ENCODE data around the gene SORBS1.

Gene SORBS1

GRCh38 chr10:95306851-95307250 is 254.3 kb downstream of the SORBS1 start:
- no peak for DNase-seq

GRCh38 chr10:95306318-95306650 is 254.9 kb downstream of the SORBS1 start:
- DNase-seq, result peak; percentile 31 to 63

- DNase-seq, result no peak
Measured at GRCh38 chr10:95305606-95306317, 255.4 kb downstream of the SORBS1 start.

DNA sequence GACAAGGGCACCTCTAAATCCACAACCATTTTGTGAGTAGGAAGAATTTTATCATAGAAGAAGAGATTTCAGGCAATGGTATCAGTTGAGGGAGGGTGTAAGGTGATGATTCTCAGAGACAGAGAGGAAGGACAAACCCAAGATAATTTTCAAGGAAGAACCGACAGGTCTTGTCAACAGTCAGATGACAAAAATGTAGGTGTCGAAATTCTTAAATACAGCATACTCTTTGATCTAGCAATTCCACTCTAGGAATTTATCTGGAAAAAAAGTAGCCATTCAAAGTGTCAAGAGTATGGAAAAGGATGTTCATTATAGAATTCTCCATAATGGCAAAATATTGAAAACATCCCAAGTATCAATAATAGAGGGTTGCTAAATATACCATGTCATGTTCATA is 256.2 kb downstream of the SORBS1 start:
- no peak for DNase-seq

DNA sequence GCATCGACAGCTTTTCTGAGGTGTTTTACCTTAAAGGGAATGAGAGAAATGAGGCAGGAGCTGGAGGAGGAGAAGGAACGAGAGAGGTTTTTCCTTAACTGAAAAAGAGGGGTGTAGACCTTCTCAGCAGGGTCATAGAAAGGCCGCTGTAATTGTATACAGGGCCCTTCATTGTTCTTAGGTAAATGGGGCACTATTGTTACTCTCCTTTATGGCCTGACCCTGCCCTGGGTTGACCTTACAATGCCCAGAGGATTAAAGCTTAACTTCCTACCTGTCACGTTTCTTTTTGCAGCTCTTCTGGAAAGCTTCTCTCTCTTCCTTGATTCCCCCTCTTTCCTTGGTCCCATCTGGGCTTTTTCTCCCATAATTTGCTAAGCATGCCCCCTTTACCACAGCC is 256.7 kb downstream of the SORBS1 start:
- DNase-seq, result no peak

GRCh38 chr10:95303950-95304349 is 257.2 kb downstream of the SORBS1 start:
- no peak for DNase-seq

GRCh38 chr10:95303535-95303934 is 257.6 kb downstream of the SORBS1 start:
- DNase-seq, result no peak

GRCh38 chr10:95300022-95300539 is 261.1 kb downstream of the SORBS1 start:
- no peak for DNase-seq

DNA sequence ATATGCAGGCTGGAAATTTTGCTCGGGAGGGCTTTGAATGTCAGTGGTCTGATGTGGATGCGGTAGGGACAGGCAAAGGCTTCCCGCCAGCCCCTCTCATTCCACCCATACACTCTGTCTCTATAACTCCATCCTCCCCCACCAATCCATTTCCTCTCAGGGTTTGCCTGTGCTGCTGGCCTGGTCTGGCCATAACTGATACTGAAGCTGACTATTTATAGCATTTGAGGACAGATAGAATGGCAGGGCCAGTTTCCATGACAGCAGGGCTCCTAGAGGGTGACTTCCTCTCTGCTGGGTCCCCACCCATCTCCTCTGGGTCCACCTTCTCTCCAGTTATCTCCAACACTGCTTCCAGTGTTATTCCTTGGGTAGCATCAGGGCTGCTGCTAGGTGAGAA is 263.8 kb downstream of the SORBS1 start:
- DNase-seq, result no peak

GRCh38 chr10:95296764-95297163 is 264.4 kb downstream of the SORBS1 start:
- no peak for DNase-seq

GRCh38 chr10:95295031-95295755 is 266.0 kb downstream of the SORBS1 start:
- DNase-seq, result peak in 1 of 2 experiments; percentile 41

- no peak for DNase-seq
Measured at GRCh38 chr10:95293631-95294030, 267.5 kb downstream of the SORBS1 start.

DNA sequence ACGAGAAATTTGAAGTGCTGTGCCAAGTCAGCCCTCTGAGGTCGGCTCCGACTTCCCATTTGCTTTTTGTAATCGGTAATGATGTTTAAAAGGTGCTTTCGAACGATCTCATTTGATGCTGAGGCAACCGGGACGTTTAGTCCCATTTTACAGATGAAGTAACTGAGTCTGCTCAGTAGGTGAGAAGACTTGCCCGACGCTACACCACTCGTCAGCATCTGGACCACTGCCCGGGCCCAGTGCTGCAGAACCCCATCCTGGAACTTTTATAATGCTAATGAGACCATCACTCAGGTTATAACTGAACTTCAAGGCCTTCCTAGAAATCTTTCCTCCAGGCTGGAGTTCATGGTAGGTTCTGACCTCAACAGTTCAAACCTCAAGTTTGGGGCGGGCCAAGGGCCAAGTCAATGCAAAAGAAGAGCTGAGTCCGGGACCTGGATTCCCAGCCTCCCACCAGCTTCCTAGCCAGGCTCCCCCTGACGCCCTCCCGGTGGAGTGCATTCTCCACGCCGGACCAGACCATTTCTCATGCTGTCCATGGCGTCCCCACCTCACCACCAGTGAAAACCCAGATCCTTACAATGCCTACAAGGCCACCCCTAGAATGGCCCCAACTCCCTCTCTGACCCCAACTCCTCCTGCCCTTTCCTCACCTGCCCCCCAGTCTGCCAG is 269.7 kb downstream of the SORBS1 start:
- no peak for DNase-seq

DNA sequence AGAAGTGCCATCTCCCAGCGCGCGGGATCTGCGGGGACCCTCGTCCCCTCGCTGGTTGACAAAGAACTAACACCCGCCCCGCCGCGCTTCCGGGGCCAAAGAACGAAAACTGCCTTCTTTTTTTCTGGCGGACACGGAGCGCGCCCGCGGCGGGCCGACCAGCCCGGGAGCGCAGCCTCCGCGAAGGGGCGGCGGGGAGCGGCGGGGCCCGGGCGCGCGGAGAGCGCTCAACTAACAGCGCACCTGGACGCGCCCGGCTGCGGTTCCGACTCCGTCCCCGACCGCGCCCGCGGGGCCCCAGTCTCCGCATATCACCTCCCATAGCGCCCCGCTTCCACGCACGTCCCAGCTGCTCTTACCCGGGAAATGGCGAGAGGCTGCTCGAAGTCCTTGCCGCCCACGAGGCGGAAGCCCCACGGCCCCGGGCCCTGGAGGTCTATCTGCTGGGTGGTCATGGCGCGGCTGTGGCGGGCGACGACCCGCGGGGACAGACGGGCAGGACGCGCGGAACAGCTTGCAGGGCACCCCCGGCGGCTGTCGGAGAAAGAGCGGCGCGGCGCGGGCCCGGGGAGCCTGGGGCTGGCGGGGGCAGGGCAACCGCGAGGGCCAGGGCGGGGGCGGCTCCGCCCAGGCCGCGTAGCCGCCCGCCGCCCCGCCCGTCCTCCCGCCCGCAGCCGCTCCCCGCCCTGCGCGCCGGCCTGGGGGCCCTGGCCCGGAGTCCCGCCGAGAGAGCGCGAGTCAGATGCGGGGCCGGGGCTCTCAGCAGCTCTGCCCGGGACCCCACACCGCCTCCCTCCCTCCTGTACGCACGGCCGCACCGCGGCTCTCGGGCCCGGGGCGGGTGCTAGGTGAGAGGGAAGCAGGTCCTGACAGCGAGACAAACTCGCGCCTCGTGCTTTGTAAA is 270.5 kb downstream of the SORBS1 start, which contains the start of gene PDLIM1:
PDLIM1 (minus strand) TSS at position 543 of the 904 bp plus-strand sequence; CDS start at position 455, 88 bp downstream.
- DNase-seq, result peak in 1 of 2 experiments; percentile 2

GRCh38 chr10:95289921-95290421 is 271.2 kb downstream of the SORBS1 start:
- no peak for DNase-seq

GRCh38 chr10:95289003-95289920 is 271.9 kb downstream of the SORBS1 start:
- no peak for DNase-seq

DNA sequence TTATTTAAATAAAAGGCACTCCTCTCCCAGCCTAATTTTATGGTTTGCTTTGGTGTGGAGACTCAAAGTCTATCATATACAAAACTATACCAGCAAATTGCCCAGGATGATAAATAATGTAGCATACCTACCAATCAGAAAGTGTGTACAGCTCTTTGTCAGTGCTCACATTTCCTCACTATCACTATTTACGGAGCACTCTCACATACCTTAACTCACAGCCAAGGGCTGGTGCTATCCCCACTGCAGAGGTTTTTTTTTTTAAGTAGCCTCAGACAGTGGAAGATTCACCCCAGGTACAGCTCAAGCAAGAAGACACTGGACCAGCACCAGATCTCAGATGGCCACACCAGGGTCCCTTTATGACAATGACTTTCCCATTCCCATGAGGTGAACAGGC is 272.9 kb downstream of the SORBS1 start:
- DNase-seq, result no peak

- DNase-seq, result no peak
Measured at GRCh38 chr10:95287281-95287680, 273.9 kb downstream of the SORBS1 start.

DNA sequence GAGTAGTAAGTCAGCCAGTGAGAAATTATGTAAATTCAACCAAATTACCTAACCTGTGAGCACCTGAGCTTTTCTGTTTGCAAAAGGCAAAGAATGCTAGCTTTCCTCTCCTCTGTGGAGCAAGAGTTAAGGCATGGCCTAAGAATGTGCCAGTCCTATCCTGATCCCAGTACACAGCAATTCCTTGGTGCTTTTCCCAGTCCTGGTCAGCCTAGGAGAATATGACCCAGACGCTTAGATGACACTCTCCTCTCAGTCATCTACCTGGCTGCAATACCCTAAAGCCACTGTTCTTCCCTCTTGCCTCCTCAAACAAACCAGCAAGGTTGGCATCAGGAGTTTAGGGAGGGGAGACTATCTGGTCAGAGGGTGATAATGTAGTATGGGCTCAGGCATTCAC is 274.5 kb downstream of the SORBS1 start:
- no peak for DNase-seq

DNA sequence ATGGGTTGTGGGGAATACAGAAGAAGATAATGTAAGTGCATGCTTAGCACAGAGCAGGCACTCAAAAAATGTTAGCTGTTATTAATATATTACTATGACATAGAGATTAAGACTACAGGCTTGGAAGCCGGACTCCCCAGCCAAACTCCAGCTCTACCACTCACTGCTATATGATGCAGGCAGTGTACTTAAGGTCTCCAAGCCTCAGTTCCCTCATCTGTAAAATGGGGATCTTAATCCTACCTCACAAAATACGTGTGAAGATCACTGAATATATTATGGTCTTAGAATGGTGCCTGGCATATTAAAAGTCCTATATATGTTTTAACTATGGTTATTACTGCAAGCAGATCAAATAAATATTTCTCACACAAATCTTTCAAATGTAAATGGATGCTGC is 275.6 kb downstream of the SORBS1 start:
- no peak for DNase-seq

- no peak for DNase-seq
Measured at GRCh38 chr10:95284807-95285206, 276.4 kb downstream of the SORBS1 start.
